NCI-H1092 treated with DMSO at 0.1 percent for 48 hours (cell line): ENCODE results near the gene MARCHF9.

Experiments used
- DNase-seq: peaks from one replicate; lab custom pipeline; 2025; lab: John Stamatoyannopoulos, UW

Gene MARCHF9

DNA sequence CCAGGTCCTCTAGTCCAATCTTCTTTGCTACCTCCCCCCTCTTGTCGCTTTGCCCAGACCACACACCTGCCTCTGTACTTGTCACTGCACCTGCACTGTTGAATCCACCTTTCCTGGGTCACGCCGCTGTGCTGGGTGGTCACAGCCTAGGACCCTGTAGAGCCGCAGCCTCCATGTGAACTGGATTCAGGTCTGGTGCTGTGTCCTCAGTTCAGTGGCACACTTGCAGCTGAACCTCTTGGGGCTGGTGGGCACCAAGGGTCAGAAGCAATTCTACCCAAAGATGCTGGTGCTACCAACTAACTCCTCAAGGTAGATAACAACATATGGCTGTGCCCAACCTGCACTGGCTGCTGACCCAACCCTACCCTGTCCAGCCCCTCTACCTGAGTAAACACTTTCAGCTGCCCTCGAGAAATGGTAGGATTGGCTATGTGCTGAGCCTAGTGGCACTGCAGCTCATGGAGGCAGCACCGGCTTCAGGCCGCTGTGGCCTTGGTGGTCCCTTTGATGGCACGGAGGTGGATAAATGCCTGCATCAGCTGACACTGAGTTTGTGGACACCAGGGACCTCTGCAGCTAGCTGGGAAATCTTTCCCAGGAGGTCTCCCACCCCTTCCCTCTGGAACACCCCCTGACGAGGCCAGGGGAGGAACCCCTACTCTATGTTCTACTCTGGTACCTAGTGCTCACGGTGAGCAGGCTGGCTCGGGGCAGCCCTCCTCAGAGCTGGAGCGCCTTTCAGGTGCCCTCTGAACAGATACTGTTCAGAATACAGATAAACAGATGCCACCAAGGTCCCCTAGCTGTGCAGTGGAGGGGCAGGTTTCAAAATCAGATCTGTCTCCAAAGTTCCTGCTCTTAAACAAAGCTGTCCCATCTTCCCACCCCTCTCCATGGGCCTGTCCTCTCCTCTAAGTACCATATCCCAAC is 30.6 kb upstream of the MARCHF9 start:
- no peak for DNase-seq

DNA sequence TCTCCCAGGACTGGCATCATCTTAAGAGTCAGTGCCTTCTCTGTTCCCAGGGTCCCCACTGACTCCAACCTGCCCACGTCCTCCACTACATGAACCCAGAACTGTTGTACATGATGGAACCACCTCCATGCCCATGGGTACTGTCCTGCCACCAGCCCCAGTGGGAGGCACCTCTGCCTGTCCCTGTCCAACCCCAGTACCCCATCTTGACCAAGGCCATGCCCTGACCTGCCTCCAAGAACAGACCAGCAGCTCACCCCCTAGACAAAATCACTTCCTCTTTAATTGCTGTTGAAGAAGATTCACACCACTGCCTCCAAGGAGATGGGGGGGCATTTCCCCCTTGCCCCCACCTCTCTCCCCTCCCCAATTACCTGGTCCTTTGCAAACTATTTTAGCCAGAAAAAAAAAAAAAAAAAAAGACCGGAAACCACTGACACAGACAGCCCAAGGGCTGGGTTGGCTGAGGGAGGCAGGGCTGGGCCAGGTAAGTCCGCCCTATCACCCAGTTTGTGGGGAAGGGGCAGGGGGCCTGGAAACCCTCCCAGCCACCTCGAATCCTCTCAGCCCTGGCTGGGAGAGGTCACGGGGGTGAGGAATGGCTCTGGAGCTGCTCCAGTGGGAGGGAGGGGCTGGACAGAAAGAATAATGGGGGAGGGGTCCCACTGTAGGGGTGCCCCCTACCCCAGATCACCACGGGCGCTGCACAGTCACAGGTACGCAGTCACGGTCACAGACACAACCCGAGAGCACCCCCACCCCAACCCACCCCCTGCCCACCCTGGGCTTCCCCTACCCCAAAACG is 29.8 kb upstream of the MARCHF9 start:
- no peak for DNase-seq

DNA sequence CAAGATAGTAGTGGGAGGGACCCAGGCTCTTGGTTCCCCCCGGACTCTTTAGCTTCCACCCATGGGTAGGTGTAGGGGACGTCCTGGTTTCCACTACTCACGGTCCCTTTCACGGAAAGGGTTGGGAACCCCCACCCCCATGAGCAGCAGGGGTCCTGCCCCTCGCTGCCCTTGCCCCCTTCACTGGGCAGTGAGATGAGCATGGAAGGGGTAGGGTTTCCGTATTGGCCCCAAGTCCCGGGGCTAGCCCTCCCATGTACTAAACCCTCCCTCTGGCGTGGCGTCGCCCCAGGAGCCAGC is 29.1 kb upstream of the MARCHF9 start:
- no peak for DNase-seq

DNA sequence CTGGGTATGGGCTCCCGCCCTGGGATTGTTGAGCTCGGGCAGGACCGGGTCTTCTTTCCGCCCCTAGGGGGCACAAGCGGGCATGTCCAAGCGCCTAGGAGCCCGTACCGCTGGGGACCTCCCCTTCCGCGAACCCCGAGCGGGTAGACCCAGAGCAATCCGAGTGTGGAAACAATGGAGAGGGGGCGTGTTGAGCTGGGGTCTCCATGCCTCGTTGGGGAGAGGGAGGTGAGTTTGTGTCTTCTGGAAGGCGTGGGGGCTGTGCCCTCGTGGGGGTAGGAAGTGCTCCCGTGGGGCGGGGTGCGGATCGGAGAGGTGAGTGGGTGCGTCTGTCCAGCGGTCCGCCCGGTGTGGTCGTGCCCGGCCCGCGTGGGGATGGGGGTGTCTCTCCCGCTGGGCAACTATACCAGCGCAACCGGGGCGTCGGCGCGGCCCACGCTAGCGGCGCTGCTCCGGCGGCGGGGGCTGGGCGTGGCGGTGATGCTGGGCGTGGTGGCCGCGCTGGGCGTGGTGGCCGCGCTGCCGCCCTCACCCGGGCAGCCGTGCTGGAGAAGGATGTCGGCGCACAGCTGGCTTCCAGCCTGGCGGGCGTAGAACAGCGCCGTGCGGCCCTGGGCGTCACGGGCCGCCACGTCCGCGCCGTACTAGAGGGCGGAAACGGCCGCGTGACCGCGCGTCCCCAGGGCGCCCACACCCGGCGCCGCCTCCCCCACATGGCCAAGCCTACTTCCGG is 28.6 kb upstream of the MARCHF9 start:
- peak; percentile 45 for DNase-seq

DNA sequence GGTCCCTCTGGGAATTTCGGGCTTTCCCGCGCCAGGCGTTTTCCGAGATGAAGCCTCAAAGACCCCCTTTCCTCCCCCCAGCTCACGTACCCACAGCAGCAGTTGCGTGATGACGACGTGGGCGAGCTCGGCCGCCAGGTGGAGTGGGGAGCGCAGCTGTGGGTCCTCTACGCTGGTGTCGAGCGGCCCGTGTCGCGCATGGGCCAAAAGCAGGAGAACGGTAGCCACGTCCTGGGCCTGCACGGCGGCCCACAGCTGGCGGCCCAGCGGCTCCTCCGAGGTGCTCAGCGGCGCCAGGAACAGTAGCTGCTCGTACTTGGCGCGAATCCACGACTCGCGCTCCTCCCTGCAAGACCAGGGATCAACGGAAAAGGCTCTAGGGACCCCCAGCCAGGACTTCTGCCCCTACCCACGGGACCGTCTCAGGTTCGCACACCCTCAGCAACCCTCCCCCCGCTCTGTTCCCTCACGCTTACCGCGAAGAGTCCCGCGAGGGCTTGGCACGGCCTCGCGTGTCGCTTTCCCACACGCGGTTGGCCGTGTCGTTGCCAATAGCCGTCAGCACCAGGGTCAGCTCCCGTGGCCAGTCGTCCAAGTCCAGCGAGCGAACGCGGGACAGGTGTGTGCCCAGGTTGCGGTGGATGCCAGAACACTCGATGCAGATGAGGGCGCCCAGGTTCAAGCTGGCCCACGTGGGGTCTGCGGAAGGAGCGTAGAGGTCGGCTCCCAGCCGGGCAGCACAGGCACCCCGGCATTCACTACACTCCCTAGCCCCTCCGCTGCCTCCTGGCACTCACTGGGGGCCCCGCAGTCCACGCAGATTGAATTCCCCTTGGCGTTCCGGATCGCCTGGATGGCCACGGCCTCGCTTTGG is 27.8 kb upstream of the MARCHF9 start:
- DNase-seq: peak; percentile 25

DNA sequence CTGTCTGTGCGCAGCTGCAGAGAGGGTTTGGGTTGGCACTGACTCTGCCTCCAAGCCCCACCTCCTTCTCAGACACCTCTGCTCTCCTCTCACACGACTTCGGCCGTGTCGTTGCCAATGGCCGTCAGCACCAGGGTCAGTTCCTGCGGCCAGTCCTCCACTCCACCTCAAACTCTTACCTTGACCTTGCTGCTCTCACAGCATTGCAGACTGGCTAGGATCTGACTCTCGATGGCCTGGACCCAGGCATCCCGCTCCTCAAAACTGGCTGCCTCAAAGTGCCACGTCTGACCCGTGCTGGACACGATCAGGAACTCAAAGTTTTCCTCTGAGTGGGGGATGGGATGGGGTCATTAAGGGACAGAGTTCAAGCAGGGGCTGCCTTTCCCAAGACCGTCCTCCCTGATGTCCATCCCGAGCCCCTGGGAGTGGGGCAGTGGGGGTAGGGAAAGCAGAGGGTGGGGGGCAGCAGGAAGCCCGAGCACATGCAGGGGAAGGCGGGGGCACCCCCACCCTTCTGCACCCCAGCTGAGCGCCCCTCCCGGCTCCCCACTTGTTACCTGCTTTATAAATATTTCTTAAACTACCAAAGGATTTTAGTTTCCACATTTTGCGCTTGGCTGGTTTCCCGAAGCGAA is 27.0 kb upstream of the MARCHF9 start:
- no peak for DNase-seq

DNA sequence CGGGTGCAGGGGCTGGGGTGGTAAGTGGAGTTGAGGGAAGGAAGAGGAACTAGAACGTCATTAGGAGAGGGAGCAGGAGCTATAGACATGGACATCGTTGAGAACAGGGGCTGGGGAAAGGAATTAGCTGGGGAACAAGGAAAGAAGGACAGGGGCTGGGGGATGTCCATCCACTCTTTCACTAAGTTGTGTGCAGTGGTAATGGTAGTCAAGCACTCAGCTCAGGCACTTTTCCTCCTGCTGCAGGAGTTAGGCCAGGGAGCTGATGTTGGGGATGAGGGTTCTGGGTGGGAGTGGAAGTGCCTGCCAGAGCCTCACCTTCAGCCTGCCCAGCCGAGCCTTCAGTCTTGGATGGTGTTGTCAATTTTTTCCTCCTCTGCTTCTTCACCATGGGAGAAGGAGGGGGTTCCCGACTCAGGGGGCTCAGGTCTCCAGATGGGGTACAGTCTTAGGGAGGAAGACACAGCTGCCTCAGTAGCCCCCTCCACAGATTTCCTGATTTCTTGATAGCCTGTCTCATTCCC is 25.5 kb upstream of the MARCHF9 start:
- no peak for DNase-seq

DNA sequence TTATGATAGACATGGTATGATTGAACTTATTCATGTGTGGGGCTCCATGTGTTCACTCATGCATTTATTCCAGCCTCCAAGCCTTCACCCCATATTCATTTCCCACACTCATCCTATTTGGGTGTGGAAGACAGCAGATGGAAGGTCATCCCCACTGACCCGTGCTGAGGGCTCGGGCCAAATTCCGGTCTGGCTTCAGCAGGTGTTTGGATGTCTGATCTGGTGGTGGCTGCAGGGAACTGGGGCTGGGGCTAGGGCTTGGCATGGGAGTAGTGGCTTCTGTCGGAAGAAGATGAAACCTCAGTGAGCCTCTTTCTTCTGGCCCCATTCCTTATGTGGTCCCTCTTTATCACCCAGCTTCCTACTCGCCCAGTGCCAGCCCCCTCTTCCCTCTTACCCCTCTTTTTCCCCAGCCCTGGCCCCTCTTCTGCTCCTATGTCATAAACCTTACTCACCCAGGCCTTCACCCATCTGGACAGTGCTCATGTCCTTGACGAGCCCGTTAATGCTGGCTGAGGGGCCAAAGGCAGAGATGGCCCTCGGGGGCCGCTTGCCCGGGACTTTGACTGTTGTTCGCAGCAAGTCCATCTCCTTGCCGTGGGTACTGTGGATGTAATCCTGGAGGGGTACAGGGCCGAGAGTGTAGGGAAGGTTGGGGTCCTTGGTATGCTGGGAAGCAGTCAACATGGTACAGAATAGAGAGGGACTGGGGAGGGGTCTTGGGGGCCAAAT is 24.4 kb upstream of the MARCHF9 start:
- DNase-seq: no peak

DNA sequence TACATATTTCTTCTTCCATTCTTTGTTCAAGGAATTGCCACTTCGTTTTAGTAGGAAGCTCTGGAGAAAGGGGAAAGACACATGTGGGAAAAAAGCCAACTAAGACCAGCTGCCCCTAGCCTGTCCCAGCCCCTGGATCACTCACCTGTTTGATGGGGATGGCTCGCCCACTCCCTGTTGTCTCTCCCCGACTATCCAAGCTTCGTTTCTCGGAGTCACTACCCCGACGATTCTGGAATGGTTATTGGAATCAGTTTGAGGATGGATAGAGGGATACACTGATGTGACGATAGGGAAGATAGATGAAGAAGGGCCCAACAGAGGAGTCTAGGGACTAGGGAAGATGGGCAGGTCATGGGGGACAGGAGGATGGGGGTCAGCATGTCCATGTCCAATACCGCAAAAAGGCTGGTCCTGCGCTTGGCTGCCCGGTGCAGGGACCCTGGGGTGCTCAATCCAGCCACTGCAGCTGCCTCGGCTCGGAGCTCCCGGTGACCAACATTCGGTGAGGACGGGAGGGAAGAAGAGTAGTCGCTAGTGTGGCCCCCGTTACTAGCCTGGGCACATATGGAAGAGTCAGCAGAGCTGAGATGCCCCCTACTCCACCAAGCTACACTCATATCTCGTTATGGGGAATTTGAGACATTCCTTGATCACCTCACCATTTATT is 23.4 kb upstream of the MARCHF9 start:
- no peak for DNase-seq

DNA sequence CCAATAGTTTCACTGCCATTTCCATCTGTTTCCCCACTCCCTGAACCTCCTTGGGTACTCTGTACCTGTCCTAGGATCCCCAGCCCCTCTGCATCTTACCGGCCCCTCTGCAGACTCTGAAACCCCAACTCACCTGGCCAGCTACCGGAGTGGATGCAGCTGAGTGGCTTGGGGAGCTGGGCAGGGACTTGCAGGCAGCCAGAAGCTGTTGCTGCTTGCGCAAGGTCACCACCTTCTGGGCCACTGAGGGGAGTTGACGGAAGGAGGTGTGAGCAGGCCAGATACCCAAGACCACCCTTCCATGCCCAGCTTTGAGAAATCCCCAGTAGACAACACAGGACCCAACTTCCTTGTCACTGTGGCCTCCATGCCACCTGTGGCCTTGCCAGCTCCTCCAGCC is 22.6 kb upstream of the MARCHF9 start:
- DNase-seq: no peak

DNA sequence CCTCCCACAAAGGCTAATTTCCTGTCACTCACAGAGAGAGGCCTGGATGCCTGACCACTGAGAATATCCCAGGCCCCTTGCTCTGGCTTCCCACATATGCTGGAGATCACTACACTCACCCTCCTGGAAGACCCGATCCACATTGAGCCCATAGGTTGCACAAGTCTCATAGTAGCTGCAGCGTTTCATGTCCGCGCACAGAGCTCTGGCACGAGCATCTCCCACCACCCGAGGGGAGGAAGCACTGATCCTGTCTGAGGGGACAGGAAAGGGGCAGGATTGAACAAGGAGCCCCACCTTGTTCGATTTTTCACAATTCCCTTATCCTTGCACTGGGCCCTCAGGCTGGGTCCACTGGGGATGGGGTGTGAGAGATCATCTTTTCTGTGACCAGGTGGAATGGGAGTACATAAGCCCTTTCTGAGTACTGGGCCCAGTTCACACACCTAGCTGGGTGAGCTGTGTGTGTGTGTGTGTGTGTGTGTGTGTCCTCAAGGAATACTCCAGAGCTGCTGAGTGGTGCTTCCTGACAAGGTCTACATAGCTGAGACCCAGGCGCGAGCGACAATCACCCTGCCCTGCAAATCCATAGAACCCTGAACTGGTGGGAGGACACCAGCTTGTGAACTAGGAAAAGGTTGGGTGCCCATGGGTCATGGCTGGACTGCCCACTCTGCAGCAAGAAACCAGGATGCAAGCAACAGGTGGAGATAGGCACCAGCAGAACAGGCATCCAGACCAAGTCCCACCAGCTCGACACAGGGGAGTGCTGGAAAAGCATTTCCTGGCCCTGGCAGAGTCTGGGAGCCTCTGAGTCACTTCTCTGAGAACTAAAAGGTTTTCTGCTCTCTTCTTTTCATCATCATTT is 21.9 kb upstream of the MARCHF9 start:
- no peak for DNase-seq

DNA sequence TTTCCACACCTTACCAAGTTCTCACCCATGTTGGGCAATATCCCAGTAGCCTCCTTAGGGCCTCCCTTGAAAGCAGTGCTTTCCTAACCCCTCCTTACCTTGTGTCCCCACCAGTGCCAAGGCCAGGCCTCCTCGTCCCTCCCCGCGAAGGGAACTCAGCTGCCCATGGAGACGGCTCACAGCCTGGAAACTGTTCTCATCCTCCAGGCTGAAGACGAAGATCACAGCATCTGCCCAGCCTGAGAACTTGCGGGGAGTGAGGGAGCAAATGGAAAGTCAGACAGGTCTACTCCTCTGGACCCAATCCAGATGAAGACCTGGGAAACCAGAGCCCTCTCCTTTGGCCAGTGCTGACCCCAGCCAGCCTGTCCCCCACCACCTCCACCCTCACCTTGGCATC is 21.0 kb upstream of the MARCHF9 start:
- DNase-seq: no peak

DNA sequence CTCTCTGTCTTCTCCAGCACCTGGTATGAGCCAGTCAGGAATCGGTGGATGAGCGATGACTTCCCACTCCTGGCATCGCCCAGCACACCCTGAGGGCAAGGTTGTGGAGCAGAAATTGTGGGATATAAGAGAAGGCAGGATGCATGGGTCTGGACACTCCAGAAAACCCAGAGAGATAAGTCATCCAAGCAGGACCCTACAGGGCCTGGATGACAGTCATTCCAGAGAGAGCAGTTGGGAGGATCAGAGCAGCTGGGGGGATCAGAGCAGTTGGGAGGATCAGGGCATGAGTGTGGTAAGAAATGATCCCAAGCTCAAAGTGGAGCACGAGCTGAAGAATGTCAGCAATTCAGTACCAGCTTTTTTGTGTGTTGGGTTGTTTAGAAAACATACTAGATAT is 20.3 kb upstream of the MARCHF9 start:
- DNase-seq: no peak

DNA sequence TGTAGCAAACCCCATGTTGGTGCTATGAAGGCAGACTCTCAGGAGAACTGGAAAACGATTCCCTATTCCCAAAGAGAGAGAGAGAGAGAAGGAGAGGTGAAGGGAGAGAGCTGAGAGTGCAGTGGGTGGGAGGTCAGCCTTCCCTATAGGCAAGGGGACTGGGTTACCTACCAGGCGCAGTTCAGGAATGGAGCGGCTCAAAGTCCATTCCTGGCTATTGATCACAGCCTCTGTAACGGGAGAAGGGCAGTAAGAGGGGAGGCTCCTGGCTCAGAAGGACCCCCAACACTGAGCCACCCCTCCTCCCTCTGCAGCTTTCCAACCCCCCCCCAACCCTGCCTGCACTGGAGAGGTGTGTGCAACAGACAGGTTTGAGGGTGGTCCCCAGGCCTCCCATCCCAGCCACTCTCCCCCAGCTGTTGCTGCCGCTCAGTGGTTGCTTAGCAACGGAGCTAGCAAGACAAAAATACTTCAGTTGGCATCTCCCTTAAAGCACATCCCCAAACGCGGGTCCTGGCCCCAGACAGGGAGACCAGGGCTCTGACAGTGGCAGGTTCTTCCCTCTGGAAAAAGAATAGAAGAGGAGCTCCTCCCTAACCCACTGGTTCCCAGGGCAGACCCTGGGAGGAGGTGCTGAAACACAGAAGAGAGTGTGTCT is 19.6 kb upstream of the MARCHF9 start:
- DNase-seq: no peak

DNA sequence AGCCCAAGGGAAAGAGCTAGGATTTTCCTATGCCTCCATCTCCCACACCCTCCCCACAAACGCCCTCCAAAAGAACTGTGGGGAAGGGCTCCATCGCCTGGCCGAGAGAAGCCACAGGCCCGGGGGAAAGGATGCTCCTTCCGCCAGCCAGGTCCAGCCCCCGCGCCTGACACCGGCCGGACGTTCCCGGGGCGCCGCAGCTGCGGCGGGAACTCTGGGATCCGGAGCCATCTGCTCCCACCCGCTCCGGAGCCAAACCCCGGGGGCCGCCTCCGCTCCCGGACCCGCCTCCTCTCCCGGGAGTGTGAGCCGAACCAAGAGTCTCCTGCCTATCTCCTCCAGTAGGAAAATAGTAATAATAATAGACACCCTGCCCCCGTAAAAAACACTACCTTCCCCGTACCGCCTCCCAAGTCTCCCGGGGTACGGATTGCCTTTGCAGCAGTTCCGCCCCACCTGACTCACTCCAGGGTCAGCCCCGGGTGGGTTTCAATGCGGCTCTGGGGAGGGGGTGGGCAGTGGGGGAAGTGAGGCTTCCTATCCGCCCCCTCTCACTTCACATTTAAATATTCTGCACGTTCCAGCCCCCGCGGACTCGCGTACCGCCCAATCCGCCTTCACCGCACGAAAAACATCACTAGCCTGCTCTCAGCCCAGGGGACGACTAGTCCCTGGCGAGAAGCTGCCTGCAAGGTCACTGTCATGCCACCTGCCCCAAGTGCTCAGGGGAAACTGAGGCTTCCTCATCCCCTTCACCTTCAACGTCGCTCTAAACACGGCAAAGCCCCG is 18.8 kb upstream of the MARCHF9 start:
- peak; percentile 27 for DNase-seq

DNA sequence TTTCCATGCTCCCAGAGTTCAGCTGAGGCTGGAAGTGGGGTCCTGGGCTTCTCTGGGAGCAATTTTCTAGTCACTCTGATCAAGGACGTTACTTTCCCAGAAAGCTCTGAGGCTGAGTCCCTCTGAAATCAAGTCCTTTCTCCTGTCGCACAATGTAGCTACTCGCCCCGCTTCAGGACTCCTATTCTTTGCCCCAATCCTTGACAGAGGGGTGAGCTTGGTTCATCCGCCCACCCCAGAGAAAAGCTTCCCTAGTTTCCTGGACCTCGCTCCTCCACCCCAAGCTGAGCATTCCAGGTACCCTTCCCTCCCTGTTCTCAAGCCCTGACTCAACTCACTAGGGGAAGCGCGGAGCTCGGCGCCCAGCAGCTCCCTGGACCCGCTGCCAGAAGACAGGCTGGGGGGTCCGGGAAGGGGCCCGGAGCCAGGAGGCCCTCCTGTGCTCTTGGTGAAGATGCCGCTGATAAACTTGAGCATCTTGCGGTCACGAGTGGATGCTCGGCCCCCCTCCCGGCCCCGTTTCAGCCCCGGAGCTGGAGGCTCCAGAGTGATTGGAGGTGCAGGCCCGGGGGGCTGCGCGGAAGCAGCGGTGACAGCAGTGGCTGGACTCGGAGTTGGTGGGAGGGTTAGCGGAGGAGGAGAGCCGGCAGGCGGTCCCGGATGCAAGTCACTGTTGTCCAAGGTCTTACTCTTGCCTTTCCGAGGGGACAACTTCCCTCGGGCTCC is 18.0 kb upstream of the MARCHF9 start:
- DNase-seq: no peak
